Measurements from ENCODE around the gene PGAM2. TPM values are rescaled to one million over a fixed set of nuclear protein-coding genes. Genes with fewer than 3 reads are reported as not detected.
A peak's percentile ranks its signal among the peaks of the same experiment; 100 is the strongest.

PGAM2 gene
- total and polyA plus RNA-seq, 2 experiments from 2014 or later = 2.9 to 7.8 TPM

DNA sequence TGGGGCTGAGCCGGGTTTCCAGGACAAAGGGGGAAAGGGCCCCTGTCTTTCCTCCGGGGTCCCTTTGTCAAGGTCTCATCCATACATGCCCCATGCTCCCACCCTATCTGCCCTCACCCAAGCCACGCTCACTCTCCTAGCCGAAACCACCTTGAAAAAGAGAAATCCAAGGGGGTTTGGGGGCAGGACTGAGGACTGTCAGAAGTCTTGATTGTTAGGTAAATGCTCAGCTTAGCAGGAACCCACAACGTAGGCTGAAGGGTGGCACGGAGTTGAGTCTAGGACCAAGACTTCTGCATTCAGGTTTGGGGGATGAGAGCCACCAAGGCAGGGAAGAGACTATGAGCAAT lies 719 bp upstream of the PGAM2 start:
- H3K36me3 Mint-ChIP-seq (ENCODE audit: low read depth) = peaks cover 14% of the 10 kb centered on the region
- H3K36me3 ChIP-seq (ENCODE audit: insufficient read depth) = no peaks in the 10 kb centered on the region
- H3K79me2 ChIP-seq (replicated peaks; ENCODE audit: insufficient read depth) = no peaks in the 10 kb centered on the region
- peak overlapping the region; percentile 29; the same call in 1 of the 3 replicates for H3K4me3 Mint-ChIP-seq
- peak overlapping the region; percentile 69 for H3K4me2 ChIP-seq
- no peak overlapping the region for H3K27ac ChIP-seq (ENCODE audit: low read depth)
- H3F3A ChIP-seq (replicated peaks; ENCODE audit: low read depth) = peaks cover 5% of the 10 kb centered on the region; the same call in 1 of the 2 replicates
- 0 out of 2 replicates have a peak, but pooled peaks cover 7% of the 10 kb centered on the region for H4K20me1 ChIP-seq (replicated peaks; ENCODE audit: insufficient read depth)
- H3K27me3 Mint-ChIP-seq (ENCODE audit: insufficient read depth, low read depth, poor library complexity) = peaks cover 24% of the 10 kb centered on the region
- peaks cover 29% of the 10 kb centered on the region for H3K4me1 Mint-ChIP-seq
- no peaks in the 10 kb centered on the region for H3K9me2 ChIP-seq (ENCODE audit: insufficient read depth)
- H2AFZ ChIP-seq = no peak overlapping the region
- DNase-seq (ENCODE audit: low spot score) = no peak
- peak overlapping the region; percentile 70; the same call in 1 of the 2 replicates for H3K27ac Mint-ChIP-seq
- no peak for TF ChIP-seq STAT1 (IDR thresholded peaks at IDR 0.05; ENCODE audit: unreplicated experiment)
- no peak for TF ChIP-seq ZNF331 (CRISPR knock-in tag; IDR thresholded peaks at IDR 0.05; ENCODE audit: low read depth)
- no peak for TF ChIP-seq CTCF (conservative IDR thresholded peaks at IDR 0.05; ENCODE audit: low read depth in 2 of 2)
- TF ChIP-seq CREB1 (CRISPR knock-in tag; IDR thresholded peaks at IDR 0.05; ENCODE audit: low read depth) = no peak
- TF ChIP-seq JUNB (IDR thresholded peaks at IDR 0.05; ENCODE audit: unreplicated experiment) = no peak
- no peak for TF ChIP-seq POLR2AphosphoS5 (IDR thresholded peaks at IDR 0.05; ENCODE audit: low read depth)
- TF ChIP-seq ZNF462 (CRISPR knock-in tag; IDR thresholded peaks at IDR 0.05) = no peak
- no peak for TF ChIP-seq NANOG (IDR thresholded peaks at IDR 0.05; ENCODE audit: borderline replicate concordance)
- TF ChIP-seq ZNF114 (CRISPR knock-in tag; IDR thresholded peaks at IDR 0.05) = no peak
- no peak for TF ChIP-seq EZH2phosphoT487 (IDR thresholded peaks at IDR 0.05; ENCODE audit: unreplicated experiment)
- TF ChIP-seq EZH2 (IDR thresholded peaks at IDR 0.05; ENCODE audit: low read depth, unreplicated experiment) = no peak
- TF ChIP-seq, protein P1, sequence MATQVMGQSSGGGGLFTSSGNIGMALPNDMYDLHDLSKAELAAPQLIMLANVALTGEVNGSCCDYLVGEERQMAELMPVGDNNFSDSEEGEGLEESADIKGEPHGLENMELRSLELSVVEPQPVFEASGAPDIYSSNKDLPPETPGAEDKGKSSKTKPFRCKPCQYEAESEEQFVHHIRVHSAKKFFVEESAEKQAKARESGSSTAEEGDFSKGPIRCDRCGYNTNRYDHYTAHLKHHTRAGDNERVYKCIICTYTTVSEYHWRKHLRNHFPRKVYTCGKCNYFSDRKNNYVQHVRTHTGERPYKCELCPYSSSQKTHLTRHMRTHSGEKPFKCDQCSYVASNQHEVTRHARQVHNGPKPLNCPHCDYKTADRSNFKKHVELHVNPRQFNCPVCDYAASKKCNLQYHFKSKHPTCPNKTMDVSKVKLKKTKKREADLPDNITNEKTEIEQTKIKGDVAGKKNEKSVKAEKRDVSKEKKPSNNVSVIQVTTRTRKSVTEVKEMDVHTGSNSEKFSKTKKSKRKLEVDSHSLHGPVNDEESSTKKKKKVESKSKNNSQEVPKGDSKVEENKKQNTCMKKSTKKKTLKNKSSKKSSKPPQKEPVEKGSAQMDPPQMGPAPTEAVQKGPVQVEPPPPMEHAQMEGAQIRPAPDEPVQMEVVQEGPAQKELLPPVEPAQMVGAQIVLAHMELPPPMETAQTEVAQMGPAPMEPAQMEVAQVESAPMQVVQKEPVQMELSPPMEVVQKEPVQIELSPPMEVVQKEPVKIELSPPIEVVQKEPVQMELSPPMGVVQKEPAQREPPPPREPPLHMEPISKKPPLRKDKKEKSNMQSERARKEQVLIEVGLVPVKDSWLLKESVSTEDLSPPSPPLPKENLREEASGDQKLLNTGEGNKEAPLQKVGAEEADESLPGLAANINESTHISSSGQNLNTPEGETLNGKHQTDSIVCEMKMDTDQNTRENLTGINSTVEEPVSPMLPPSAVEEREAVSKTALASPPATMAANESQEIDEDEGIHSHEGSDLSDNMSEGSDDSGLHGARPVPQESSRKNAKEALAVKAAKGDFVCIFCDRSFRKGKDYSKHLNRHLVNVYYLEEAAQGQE (IDR thresholded peaks at IDR 0.05; ENCODE audit: unreplicated experiment) = no peak
- TF ChIP-seq, protein P2, sequence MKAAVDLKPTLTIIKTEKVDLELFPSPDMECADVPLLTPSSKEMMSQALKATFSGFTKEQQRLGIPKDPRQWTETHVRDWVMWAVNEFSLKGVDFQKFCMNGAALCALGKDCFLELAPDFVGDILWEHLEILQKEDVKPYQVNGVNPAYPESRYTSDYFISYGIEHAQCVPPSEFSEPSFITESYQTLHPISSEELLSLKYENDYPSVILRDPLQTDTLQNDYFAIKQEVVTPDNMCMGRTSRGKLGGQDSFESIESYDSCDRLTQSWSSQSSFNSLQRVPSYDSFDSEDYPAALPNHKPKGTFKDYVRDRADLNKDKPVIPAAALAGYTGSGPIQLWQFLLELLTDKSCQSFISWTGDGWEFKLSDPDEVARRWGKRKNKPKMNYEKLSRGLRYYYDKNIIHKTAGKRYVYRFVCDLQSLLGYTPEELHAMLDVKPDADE (IDR thresholded peaks at IDR 0.05) = no peak
- peak overlapping the region; percentile 41 for H3K4me3 ChIP-seq
- H3K9me3 Mint-ChIP-seq = no peaks in the 10 kb centered on the region; the same call in 2 of the 3 replicates
- H3K4me1 ChIP-seq (ENCODE audit: insufficient read depth) = peaks cover 27% of the 10 kb centered on the region
- peaks cover 28% of the 10 kb centered on the region for H3K27me3 ChIP-seq (ENCODE audit: insufficient read depth)
- ATAC-seq = no peak; the same call in 2 of the 3 replicates
